PC-3 (cell line): ENCODE measurements around the gene RNF113A. TPM values are rescaled to one million over a fixed set of nuclear protein-coding genes. Genes with fewer than 3 reads are reported as not detected.
A peak's percentile ranks its signal among the peaks of the same experiment; 100 is the strongest.
"Not testable (repeated sequence)": the region's sequence is repeated elsewhere in the genome, so short reads cannot be mapped to it uniquely, and the experiment has no call there.

Experiments used
- ATAC-seq: fragments of 200-7000 bp; cut with Tn5 transposase; 2 replicates; pipeline ENCODE4 v1.9.1; 2020; ENCODE audit warnings: mild to moderate bottlenecking, moderate library complexity
- BruUV-seq: library from RNA; stranded (reverse); fragments of 400-500 nt; replicated peaks from 2 replicates; lab custom pipeline; 2021; lab: Mats Ljungman, UMichigan
- CTCF ChIA-PET: fragments of 300-600 bp; sonication (Branson Sonifier 250); formaldehyde crosslinking; loops from one replicate; lab custom pipeline; 2022; ENCODE audit warnings: antibody characterized with exemption; lab: Charles Lee
- POLR2A ChIA-PET: fragments of 300-600 bp; sonication (Branson Sonifier 250); formaldehyde crosslinking; loops from one replicate; lab custom pipeline; 2022; ENCODE audit warnings: antibody characterized with exemption; ENCODE audit not compliant: unreplicated experiment; lab: Charles Lee
- DNase-seq: peaks from one replicate; pipeline ENCODE4 v3.0.0-alpha.2; 2015
- H2AFZ ChIP-seq: fragments of 300-600 bp; sonication (generic); 2 replicates; pipeline ENCODE4 v1.6.0; 2016; ENCODE audit warnings: antibody characterized with exemption, low read length
- H3F3A ChIP-seq: fragments of 300-600 bp; sonication (generic); one replicate; pipeline ENCODE4 v1.6.0; 2017; ENCODE audit warnings: antibody characterized with exemption, low read length, control low read depth, mild to moderate bottlenecking; ENCODE audit not compliant: unreplicated experiment
- H3K27ac ChIP-seq: fragments of 300-600 bp; sonication (generic); 2 replicates; pipeline ENCODE4 v1.5.1; 2016; ENCODE audit warnings: mild to moderate bottlenecking, low read length
- H3K27me3 ChIP-seq: fragments of 300-600 bp; sonication (generic); 2 replicates; pipeline ENCODE4 v1.6.1; 2016; ENCODE audit warnings: low read length, mixed read lengths
- H3K36me3 ChIP-seq: fragments of 300-600 bp; sonication (generic); 2 replicates; pipeline ENCODE4 v1.6.1; 2016; ENCODE audit warnings: low read depth, mixed run types, low read length, mixed read lengths
- H3K4me1 ChIP-seq: fragments of 300-600 bp; sonication (generic); 2 replicates; pipeline ENCODE4 v1.5.1; 2016; ENCODE audit warnings: low read length; ENCODE audit not compliant: insufficient read depth
- H3K4me2 ChIP-seq: fragments of 300-600 bp; sonication (generic); 2 replicates; pipeline ENCODE4 v1.6.0; 2016; ENCODE audit warnings: low read length
- H3K4me3 ChIP-seq: fragments of 300-600 bp; sonication (generic); 2 replicates; pipeline ENCODE4 v1.5.1; 2016; ENCODE audit warnings: mild to moderate bottlenecking, low read length, mixed read lengths
- H3K79me2 ChIP-seq: fragments of 300-600 bp; sonication (generic); 2 replicates; pipeline ENCODE4 v1.6.1; 2017; ENCODE audit warnings: low read length, mixed read lengths
- H3K9ac ChIP-seq: fragments of 300-600 bp; sonication (generic); 2 replicates; pipeline ENCODE4 v1.6.0; 2016; ENCODE audit warnings: mild to moderate bottlenecking, low read length
- H3K9me2 ChIP-seq: fragments of 300-600 bp; sonication (generic); replicated peaks from 2 replicates; pipeline ENCODE4 v1.6.1; 2016; ENCODE audit warnings: mixed run types, low read length, mixed read lengths
- H3K9me3 ChIP-seq: fragments of 300-600 bp; sonication (generic); 2 replicates; pipeline ENCODE4 v1.6.1; 2016; ENCODE audit warnings: low read length, mixed read lengths
- H4K20me1 ChIP-seq: fragments of 300-600 bp; sonication (generic); 2 replicates; pipeline ENCODE4 v1.6.1; 2016; ENCODE audit warnings: low read length, mixed read lengths
- EZH2 ChIP-seq: fragments of 300-600 bp; sonication (generic); IDR thresholded peaks from one replicate; pipeline ENCODE4 v1.6.1; 2017; ENCODE audit warnings: antibody characterized with exemption, mild to moderate bottlenecking, low read length; ENCODE audit not compliant: unreplicated experiment
- EZH2phosphoT487 ChIP-seq: fragments of 300-600 bp; sonication (generic); IDR thresholded peaks from 2 replicates; pipeline ENCODE4 v1.6.1; 2018; ENCODE audit warnings: mild to moderate bottlenecking, antibody characterized with exemption, low read length, borderline replicate concordance
- intact Hi-C: fragments of 100-400 bp; cut with micrococcal nuclease; formaldehyde crosslinking; loops from 2 replicates; pipeline ENCODE4 v1.9.0; 2023
- total RNA-seq: library from RNA; depleted of rRNA; stranded (reverse); fragments of >200 nt; gene quantifications from 2 replicates; pipeline ENCODE4 v1.2.3, GENCODE V29; 2014
- TF ChIP-seq, protein P1 (sequence below): fragments of 300-600 bp; sonication (generic); conservative IDR thresholded peaks from 2 replicates; pipeline ENCODE4 v1.5.1; 2017; ENCODE audit warnings: antibody characterized with exemption, low read depth, mild to moderate bottlenecking, low read length

The RNF113A gene
- total RNA-seq, 1 experiment from 2014 or later: 13.8 TPM

DNA sequence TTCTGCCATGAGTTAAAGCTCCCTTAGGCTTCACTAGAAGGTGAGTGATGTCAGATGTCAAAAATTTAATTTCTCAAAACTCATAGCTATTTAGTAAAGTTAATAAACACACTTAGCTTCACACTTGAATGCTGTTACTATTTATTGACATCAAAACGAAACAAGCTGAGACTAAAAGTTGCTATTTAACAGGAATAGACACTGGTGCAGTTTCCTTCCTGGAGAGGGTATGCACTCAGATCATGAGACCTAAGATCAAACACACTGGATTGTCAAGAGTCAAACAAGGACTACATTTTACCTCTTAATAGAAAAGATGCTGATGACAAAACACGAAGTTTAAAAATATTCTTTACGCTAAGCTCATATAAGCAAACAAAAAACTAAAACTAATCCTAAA lies 37.6 kb downstream of the RNF113A start:
- H3K4me3 ChIP-seq: no peak overlapping the region
- no peak overlapping the region for H2AFZ ChIP-seq
- no peak for TF ChIP-seq EZH2
- TF ChIP-seq, protein P1, sequence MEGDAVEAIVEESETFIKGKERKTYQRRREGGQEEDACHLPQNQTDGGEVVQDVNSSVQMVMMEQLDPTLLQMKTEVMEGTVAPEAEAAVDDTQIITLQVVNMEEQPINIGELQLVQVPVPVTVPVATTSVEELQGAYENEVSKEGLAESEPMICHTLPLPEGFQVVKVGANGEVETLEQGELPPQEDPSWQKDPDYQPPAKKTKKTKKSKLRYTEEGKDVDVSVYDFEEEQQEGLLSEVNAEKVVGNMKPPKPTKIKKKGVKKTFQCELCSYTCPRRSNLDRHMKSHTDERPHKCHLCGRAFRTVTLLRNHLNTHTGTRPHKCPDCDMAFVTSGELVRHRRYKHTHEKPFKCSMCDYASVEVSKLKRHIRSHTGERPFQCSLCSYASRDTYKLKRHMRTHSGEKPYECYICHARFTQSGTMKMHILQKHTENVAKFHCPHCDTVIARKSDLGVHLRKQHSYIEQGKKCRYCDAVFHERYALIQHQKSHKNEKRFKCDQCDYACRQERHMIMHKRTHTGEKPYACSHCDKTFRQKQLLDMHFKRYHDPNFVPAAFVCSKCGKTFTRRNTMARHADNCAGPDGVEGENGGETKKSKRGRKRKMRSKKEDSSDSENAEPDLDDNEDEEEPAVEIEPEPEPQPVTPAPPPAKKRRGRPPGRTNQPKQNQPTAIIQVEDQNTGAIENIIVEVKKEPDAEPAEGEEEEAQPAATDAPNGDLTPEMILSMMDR: no peak
- TF ChIP-seq EZH2phosphoT487: no peak
- H3K36me3 ChIP-seq: peaks cover 21% of the 10 kb centered on the region
- BruUV-seq: no TSS peak
- no peak overlapping the region for H3K27ac ChIP-seq
- no peak overlapping the region for H3K4me2 ChIP-seq
- DNase-seq: no peak
- H3K9me3 ChIP-seq: no peaks in the 10 kb centered on the region
- no peak for ATAC-seq
- H4K20me1 ChIP-seq: no peaks in the 10 kb centered on the region
- no peak overlapping the region for H3K9ac ChIP-seq
- no peaks in the 10 kb centered on the region for H3K9me2 ChIP-seq
- CTCF ChIA-PET: no interaction called here
- intact Hi-C loops: no loop called here
- H3K4me1 ChIP-seq: no peaks in the 10 kb centered on the region
- H3K27me3 ChIP-seq: no peaks in the 10 kb centered on the region
- POLR2A ChIA-PET: no interaction called here
- H3F3A ChIP-seq: no peaks in the 10 kb centered on the region
- H3K79me2 ChIP-seq: no peaks in the 10 kb centered on the region

DNA sequence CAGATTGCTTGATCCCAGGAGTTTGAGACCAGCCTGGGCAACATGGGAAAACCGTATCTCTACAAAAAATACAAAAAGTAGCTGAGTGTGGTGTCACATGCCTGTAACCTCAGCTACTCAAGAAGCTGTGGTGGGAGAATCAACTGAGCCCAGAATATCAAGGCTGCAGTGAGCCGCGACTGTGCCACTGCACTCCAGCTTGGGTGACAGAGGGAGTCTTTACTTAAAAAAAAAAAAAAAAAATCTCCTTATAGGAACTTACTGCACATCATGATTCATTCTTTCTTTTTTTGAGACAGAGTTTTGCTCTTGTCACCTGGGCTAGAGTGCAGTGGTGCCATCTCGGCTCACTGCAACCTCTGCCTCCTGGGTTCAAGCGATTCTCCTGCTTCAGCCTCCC lies 43.1 kb downstream of the RNF113A start:
- Histone ChIP-seq H4K20me1 (no peaks in the 10 kb centered on the region), H3F3A (no peaks in the 10 kb centered on the region), H3K36me3 (peaks cover 2% of the 10 kb centered on the region; the same call in 1 of the 2 replicates), H3K9me3 (no peaks in the 10 kb centered on the region), H3K9ac (no peak overlapping the region), H3K4me1 (no peaks in the 10 kb centered on the region), H2AFZ (no peak overlapping the region), H3K9me2 (no peaks in the 10 kb centered on the region), H3K4me2 (no peak overlapping the region), H3K79me2 (no peaks in the 10 kb centered on the region), H3K4me3 (no peak overlapping the region), H3K27ac (no peak overlapping the region), H3K27me3 (no peaks in the 10 kb centered on the region)
- POLR2A ChIA-PET: interaction anchor here (0.6 kb wide), 1 partner anchor 68 kb away, joined by 8 read pairs; no protein-coding TSS in a partner anchor
- no TSS peak for BruUV-seq
- ATAC-seq (no peak), DNase-seq (no peak)
- intact Hi-C loops: no loop called here
- CTCF ChIA-PET: no interaction called here
- TF ChIP-seq EZH2phosphoT487 (no peak), EZH2 (no peak)
- TF ChIP-seq, protein P1: no peak

DNA sequence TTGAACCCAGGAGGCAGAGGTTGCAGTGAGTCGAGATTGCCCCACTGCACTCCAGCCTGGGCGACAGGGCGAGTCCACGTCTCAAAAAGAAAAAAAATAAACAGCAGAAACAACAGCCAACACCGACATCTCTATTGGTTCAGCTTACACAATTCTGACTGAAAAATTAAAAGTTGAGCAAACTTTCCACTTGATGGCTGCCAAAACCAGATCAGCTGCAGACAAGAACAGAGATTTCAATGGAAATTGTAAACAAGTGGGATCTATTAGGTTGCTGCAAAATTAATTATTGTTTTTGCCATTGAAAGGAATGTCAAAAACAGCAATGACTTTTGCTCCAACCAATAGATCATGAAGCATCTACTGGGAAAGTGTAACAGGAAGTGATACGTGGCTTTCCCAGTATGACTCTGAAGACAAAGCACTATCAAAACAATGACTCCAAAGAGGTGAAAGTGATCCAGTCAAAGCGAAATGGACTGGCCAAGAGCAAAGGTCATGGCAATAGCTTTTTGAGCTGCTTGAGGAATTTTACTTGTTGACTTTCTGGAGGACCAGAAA lies 45.1 kb downstream of the RNF113A start:
- H3K27ac ChIP-seq: no peak overlapping the region

DNA sequence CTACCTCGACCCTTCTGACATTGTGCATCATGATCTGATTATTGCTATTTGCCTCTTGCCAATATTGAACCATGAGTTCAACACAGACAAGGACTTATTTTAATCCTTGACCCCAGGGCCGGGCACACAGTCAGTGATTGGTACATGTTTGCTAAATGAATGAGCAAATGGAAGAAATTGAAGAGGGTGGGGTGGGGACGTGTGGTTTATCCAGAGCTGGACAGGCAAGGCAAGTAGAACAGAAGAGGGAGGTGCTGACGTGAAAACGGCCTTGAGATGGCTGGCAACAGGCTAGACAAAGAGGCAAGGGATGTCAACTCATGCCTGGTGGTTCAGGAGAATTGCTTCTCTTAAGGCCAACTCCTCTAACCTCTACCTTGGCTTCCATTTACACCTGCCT lies 47.3 kb downstream of the RNF113A start:
- H3K9ac ChIP-seq, H3K27me3 ChIP-seq, H3K4me2 ChIP-seq, H3K4me3 ChIP-seq, H3K36me3 ChIP-seq, H3K9me2 ChIP-seq, H3K4me1 ChIP-seq, H2AFZ ChIP-seq, H3K9me3 ChIP-seq, H3K27ac ChIP-seq, H3F3A ChIP-seq, POLR2A ChIA-PET, BruUV-seq, DNase-seq, H4K20me1 ChIP-seq, H3K79me2 ChIP-seq, ATAC-seq, intact Hi-C loops, CTCF ChIA-PET: not testable (repeated sequence)

More for the DNA sequence above, 45.1 kb downstream of the RNF113A start:
- no peaks in the 10 kb centered on the region for H3K27me3 ChIP-seq
- no peaks in the 10 kb centered on the region for H4K20me1 ChIP-seq
- no peak overlapping the region for H3K9ac ChIP-seq
- H3K4me2 ChIP-seq: no peak overlapping the region
- H3K4me1 ChIP-seq: no peaks in the 10 kb centered on the region
- DNase-seq (peak; percentile 17), ATAC-seq (peak; percentile 64; the same call in 1 of the 2 replicates)
- ChIA-PET POLR2A (interaction anchor here (0.6 kb wide), 1 partner anchor 93 kb away, joined by 4 read pairs; no protein-coding TSS in a partner anchor), CTCF (no interaction called here)
- intact Hi-C loops: no loop called here
- no peaks in the 10 kb centered on the region for H3F3A ChIP-seq
- no peaks in the 10 kb centered on the region for H3K9me3 ChIP-seq
- H3K36me3 ChIP-seq: peaks cover 2% of the 10 kb centered on the region; the same call in 1 of the 2 replicates
- H2AFZ ChIP-seq: no peak overlapping the region
- no TSS peak for BruUV-seq
- TF ChIP-seq EZH2 (no peak), EZH2phosphoT487 (no peak)
- TF ChIP-seq, protein P1: no peak
- no peak overlapping the region for H3K4me3 ChIP-seq
- no peaks in the 10 kb centered on the region for H3K79me2 ChIP-seq
- no peaks in the 10 kb centered on the region for H3K9me2 ChIP-seq
